SU-DHL-6 (cell line): Measurements from ENCODE around the gene ARHGAP22.

Source experiments
- H2AFZ ChIP-seq: fragments of 200-600 bp; sonication (generic); 2 replicates; pipeline ENCODE4 v1.6.1; 2014; ENCODE audit warnings: low read depth, mild to moderate bottlenecking, moderate library complexity, mixed read lengths, antibody characterized with exemption, low read length; ENCODE audit not compliant: severe bottlenecking
- H3F3A ChIP-seq: fragments of 200-600 bp; shearing (Covaris generic); 2 replicates; pipeline ENCODE4 v1.6.0; 2016; ENCODE audit warnings: antibody characterized with exemption, mild to moderate bottlenecking; ENCODE audit not compliant: insufficient read depth
- H3K27ac ChIP-seq: fragments of 200-600 bp; sonication (generic); 2 replicates; pipeline ENCODE4 v1.5.1; 2016; ENCODE audit warnings: low read depth, mild to moderate bottlenecking, low read length, moderate library complexity, mixed read lengths
- H3K27me3 ChIP-seq: fragments of 200-600 bp; sonication (generic), shearing (Covaris generic); 2 replicates; pipeline ENCODE4 v1.6.0; 2014; ENCODE audit warnings: mild to moderate bottlenecking, low read length
- H3K36me3 ChIP-seq: fragments of 200-600 bp; sonication (generic); 2 replicates; pipeline ENCODE4 v1.6.1; 2014; ENCODE audit warnings: mild to moderate bottlenecking, low read length, mixed read lengths
- H3K4me2 ChIP-seq: fragments of 300-600, 200-600 bp; shearing (Covaris generic), sonication (generic); 2 replicates; pipeline ENCODE4 v1.6.0; 2014; ENCODE audit warnings: low read length, low read depth, mild to moderate bottlenecking; ENCODE audit not compliant: poor library complexity, severe bottlenecking
- H3K4me3 ChIP-seq: fragments of 200-600 bp; sonication (generic); 2 replicates; pipeline ENCODE4 v1.5.1; 2014; ENCODE audit warnings: antibody characterized with exemption, low read length, mild to moderate bottlenecking, mixed read lengths; ENCODE audit not compliant: insufficient read depth, poor library complexity, severe bottlenecking
- H3K79me2 ChIP-seq: fragments of 200-600 bp; sonication (generic); 2 replicates; pipeline ENCODE4 v1.6.1; 2014; ENCODE audit warnings: mild to moderate bottlenecking, low read length, moderate library complexity; ENCODE audit not compliant: insufficient read depth
- H3K9ac ChIP-seq: fragments of 200-600 bp; sonication (generic); 2 replicates; pipeline ENCODE4 v1.7.0; 2014; ENCODE audit warnings: mild to moderate bottlenecking, low read length
- H3K9me2 ChIP-seq: fragments of 200-600 bp; sonication (generic); replicated peaks from 2 replicates; pipeline ENCODE4 v1.6.1; 2014; ENCODE audit warnings: low read length; ENCODE audit not compliant: insufficient read depth
- H3K9me3 ChIP-seq: fragments of 200-600 bp; sonication (generic); 2 replicates; pipeline ENCODE4 v1.6.1; 2014; ENCODE audit warnings: low read length, mixed read lengths; ENCODE audit not compliant: insufficient read depth
- H4K20me1 ChIP-seq: fragments of 200-600 bp; sonication (generic); 2 replicates; pipeline ENCODE4 v1.6.1; 2014; ENCODE audit warnings: low read depth, mild to moderate bottlenecking, antibody characterized with exemption, low read length, moderate library complexity, mixed read lengths
- CTCF ChIP-seq: fragments of 200-600 bp; sonication (generic); IDR thresholded peaks from one replicate; pipeline ENCODE4 v1.5.1; 2017; ENCODE audit warnings: antibody characterized with exemption, mild to moderate bottlenecking, low read length, moderate library complexity; ENCODE audit not compliant: insufficient read depth, poor library complexity, severe bottlenecking
- EZH2phosphoT487 ChIP-seq: fragments of 200-600 bp; sonication (generic), shearing (Covaris generic); conservative IDR thresholded peaks from 2 replicates; pipeline ENCODE4 v1.6.1; 2018; ENCODE audit warnings: mild to moderate bottlenecking, antibody characterized with exemption, low read length, moderate library complexity, mixed read lengths

ARHGAP22 gene

DNA sequence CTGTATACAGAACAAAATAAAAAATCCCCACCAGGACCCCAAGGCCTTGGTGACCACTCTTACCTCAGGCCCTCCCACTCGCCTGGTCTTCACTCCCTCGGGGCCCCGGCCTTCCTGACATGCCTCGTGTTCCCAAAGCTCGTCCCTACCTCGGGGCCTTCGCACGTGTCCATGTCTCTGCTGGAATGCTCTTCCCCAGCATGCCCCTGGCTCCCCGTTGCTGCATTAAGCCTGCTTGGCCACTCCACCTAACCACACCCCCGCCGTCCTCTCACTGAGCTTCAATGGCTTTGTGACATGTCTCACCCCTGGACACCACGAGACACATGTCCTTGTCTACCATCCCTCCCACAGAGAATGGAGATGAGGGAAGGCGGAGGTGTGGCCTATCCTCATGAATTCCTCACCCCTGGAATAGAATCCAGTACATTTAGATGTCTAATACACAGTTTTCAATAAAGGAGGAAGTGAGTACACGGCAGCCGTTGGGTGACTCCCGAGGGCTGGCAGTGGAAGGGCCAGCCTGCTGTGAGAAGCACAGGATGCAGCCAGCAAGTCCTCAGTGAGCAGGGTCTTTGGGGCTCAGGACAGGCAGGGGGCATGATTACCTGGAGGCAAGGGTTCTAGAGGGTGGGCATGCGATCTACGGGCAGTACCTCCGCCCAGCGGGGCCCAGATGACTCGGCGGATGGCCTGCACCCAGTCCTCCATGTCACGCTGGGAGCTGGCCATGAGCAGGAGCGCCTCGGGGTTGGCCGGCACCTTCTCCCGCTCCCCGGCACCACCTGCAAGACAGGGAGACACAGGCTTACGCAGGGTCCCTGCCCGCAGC, 125.7 kb downstream of the ARHGAP22 start:
- H3K36me3 ChIP-seq, result no peaks in the 10 kb centered on the region
- H3K27ac ChIP-seq, result no peak overlapping the region
- TF ChIP-seq CTCF (no peak), EZH2phosphoT487 (no peak)
- H3K4me2 ChIP-seq, result no peak overlapping the region
- no peaks in the 10 kb centered on the region for H3K9me3 ChIP-seq
- no peak overlapping the region for H3K9ac ChIP-seq
- no peaks in the 10 kb centered on the region for H3F3A ChIP-seq
- H2AFZ ChIP-seq, result no peak overlapping the region
- H4K20me1 ChIP-seq, result no peaks in the 10 kb centered on the region
- H3K9me2 ChIP-seq, result no peaks in the 10 kb centered on the region
- H3K27me3 ChIP-seq, result no peaks in the 10 kb centered on the region
- no peak overlapping the region for H3K4me3 ChIP-seq
- H3K79me2 ChIP-seq, result no peaks in the 10 kb centered on the region

- no peaks in the 10 kb centered on the region for H3K79me2 ChIP-seq
- H3K9me3 ChIP-seq, result no peaks in the 10 kb centered on the region
- no peak overlapping the region for H2AFZ ChIP-seq
- H3K4me2 ChIP-seq, result no peak overlapping the region
- no peaks in the 10 kb centered on the region for H4K20me1 ChIP-seq
- no peak overlapping the region for H3K9ac ChIP-seq
- no peak overlapping the region for H3K27ac ChIP-seq
- H3K4me3 ChIP-seq, result no peak overlapping the region
- no peaks in the 10 kb centered on the region for H3F3A ChIP-seq
- H3K9me2 ChIP-seq, result no peaks in the 10 kb centered on the region
- no peak for TF ChIP-seq EZH2phosphoT487
- no peak for TF ChIP-seq CTCF
- H3K27me3 ChIP-seq, result no peaks in the 10 kb centered on the region
- H3K36me3 ChIP-seq, result no peaks in the 10 kb centered on the region
Observed at GRCh38 chr10:48478469-48478868, 126.4 kb downstream of the ARHGAP22 start.

DNA sequence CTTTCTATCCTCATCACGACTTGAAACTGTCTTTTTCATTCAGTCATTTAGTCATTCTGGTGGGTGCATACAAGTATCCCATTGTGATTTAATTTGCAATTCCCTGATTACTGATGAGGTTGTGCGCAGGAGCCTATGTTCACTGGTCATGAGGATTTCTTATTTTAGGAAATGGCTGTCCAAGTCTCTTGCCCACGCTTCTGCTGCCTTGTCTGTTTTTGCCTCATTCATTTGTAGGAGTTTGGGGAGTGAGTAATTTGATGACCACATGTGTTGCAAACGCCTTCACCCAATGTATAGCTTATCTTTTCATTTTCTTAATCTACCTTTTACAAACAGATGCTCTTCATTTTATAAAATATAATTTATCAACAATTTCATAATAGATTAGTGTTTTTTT, 127.3 kb downstream of the ARHGAP22 start:
- Histone ChIP-seq H3K9me3 (no peaks in the 10 kb centered on the region), H3K79me2 (no peaks in the 10 kb centered on the region), H3K4me2 (no peak overlapping the region), H3K27ac (no peak overlapping the region), H3K9ac (no peak overlapping the region), H3K9me2 (no peaks in the 10 kb centered on the region), H3K4me3 (no peak overlapping the region), H2AFZ (no peak overlapping the region), H3K27me3 (no peaks in the 10 kb centered on the region), H4K20me1 (no peaks in the 10 kb centered on the region), H3K36me3 (no peaks in the 10 kb centered on the region), H3F3A (no peaks in the 10 kb centered on the region)
- no peak for TF ChIP-seq EZH2phosphoT487
- no peak for TF ChIP-seq CTCF
